CD4-positive, alpha-beta T cell (primary cell): ENCODE measurements around the gene PDCD5. TPM values are rescaled to one million over a fixed set of nuclear protein-coding genes. Genes with fewer than 3 reads are reported as not detected.

Source experiments
- ATAC-seq: fragments of 200-7000 bp; cut with Tn5 transposase; one replicate; pipeline ENCODE4 v1.10.0; 2022; ENCODE audit warnings: mild to moderate bottlenecking; ENCODE audit not compliant: poor library complexity
- CTCF ChIA-PET: fragments of 350-600 bp; sonication (Branson Sonifier 250); formaldehyde crosslinking; loops from one replicate; lab custom pipeline; 2021; ENCODE audit warnings: antibody characterized with exemption, inconsistent platforms; lab: Charles Lee
- POLR2A ChIA-PET: fragments of 350-600 bp; sonication (Branson Sonifier 250); formaldehyde crosslinking; loops from one replicate; lab custom pipeline; 2021; ENCODE audit warnings: antibody characterized with exemption, inconsistent platforms; lab: Charles Lee
- DNase-seq, 14 experiments: peaks; one replicate each; pipeline ENCODE4 v3.0.0-alpha.2; 2013 to 2020; ENCODE audit warnings: mixed read lengths in 2 of 14
- H3K27ac ChIP-seq, 2 donors: one replicate each; pipeline versions ENCODE4 v1.5.1 to v1.7.0; 2013; ENCODE audit warnings: low read length in 2 of 2, low read depth in 1 of 2, mild to moderate bottlenecking in 1 of 2
- H3K27me3 ChIP-seq, 2 experiments: 1 replicate in 1 of 2; 2 replicates in 1 of 2; pipeline versions ENCODE4 v1.6.1 to v1.7.0; 2013; ENCODE audit warnings: low read length in 2 of 2, control low read depth in 1 of 2, mild to moderate bottlenecking in 1 of 2, moderate library complexity in 1 of 2; ENCODE audit not compliant: insufficient read depth in 2 of 2, control insufficient read depth in 1 of 2
- H3K36me3 ChIP-seq: one replicate; pipeline ENCODE4 v1.6.1; 2013; ENCODE audit warnings: low read length, control low read depth; ENCODE audit not compliant: insufficient read depth
- H3K4me1 ChIP-seq: one replicate; pipeline ENCODE4 v1.6.1; 2013; ENCODE audit warnings: low read length, control low read depth; ENCODE audit not compliant: insufficient read depth
- H3K4me3 ChIP-seq: one replicate; pipeline ENCODE4 v1.5.1; 2013; ENCODE audit warnings: mild to moderate bottlenecking, low read length, moderate library complexity
- H3K9me3 ChIP-seq, 2 experiments: 1 replicate in 1 of 2; 2 replicates in 1 of 2; pipeline versions ENCODE4 v1.6.1 to v1.7.0; 2013; ENCODE audit warnings: low read length in 2 of 2, mild to moderate bottlenecking in 2 of 2, control low read depth in 1 of 2, moderate library complexity in 1 of 2; ENCODE audit not compliant: control insufficient read depth in 1 of 2, insufficient read depth in 1 of 2
- H3K27ac Mint-ChIP-seq: one replicate; pipeline ENCODE4 v1.8.0; 2020; ENCODE audit warnings: mixed read lengths
- H3K27me3 Mint-ChIP-seq: one replicate; pipeline ENCODE4 v1.8.0; 2021; ENCODE audit warnings: mixed read lengths
- H3K36me3 Mint-ChIP-seq: one replicate; pipeline ENCODE4 v1.8.0; 2021; ENCODE audit warnings: low read depth, mixed read lengths
- H3K4me1 Mint-ChIP-seq: one replicate; pipeline ENCODE4 v1.8.0; 2021; ENCODE audit warnings: low read depth, mixed read lengths
- H3K4me3 Mint-ChIP-seq: one replicate; pipeline ENCODE4 v1.8.0; 2020; ENCODE audit warnings: mild to moderate bottlenecking, mixed read lengths
- H3K9me3 Mint-ChIP-seq: one replicate; pipeline ENCODE4 v1.8.0; 2020; ENCODE audit warnings: mixed read lengths
- CTCF ChIP-seq: fragments of 200-600 bp; IDR thresholded peaks from one replicate; pipeline ENCODE4 v1.8.0; 2022; ENCODE audit warnings: antibody characterized with exemption, mild to moderate bottlenecking
- intact Hi-C, 2 experiments: fragments of 100-400 bp; cut with DNase I in 1 of 2; cut with micrococcal nuclease in 1 of 2; formaldehyde crosslinking; loops; one replicate each; pipeline versions ENCODE4 v1.15.1 to v1.9.0; 2023 to 2025; cut with DNase I, micrococcal nuclease
- total RNA-seq, 174 experiments: library from RNA in 2 of 174; stranded (reverse) in 2 of 174; gene quantifications; one replicate each; pipeline ENCODE4 v1.2.3 and lab custom pipeline; 2021 to 2026

PDCD5 gene
- total RNA-seq, 2 experiments from 2014 or later = 30.0 to 32.7 TPM

- peaks cover 52% of the 10 kb centered on the region for H3K36me3 ChIP-seq
Observed at GRCh38 chr19:32595491-32595890, 14.5 kb downstream of the PDCD5 start.

GRCh38 chr19:32598022-32598421 is 17.0 kb downstream of the PDCD5 start:
- Histone ChIP-seq H3K27me3 (no peaks in the 10 kb centered on the region), H3K9me3 (no peaks in the 10 kb centered on the region), H3K27ac (no peak overlapping the region), H3K36me3 (peaks cover 54% of the 10 kb centered on the region), H3K4me3 (no peak overlapping the region), H3K4me1 (no peaks in the 10 kb centered on the region)
- no peaks in the 10 kb centered on the region for H3K27me3 Mint-ChIP-seq
- POLR2A ChIA-PET = interaction anchor here (1.7 kb wide), 1 partner anchor 17 kb away, joined by 4 read pairs; the partner anchor contains the start of gene PDCD5
- no peak overlapping the region for H3K27ac Mint-ChIP-seq
- no peak overlapping the region for H3K4me3 Mint-ChIP-seq
- peaks cover 6% of the 10 kb centered on the region for H3K4me1 Mint-ChIP-seq
- peaks cover 86% of the 10 kb centered on the region for H3K36me3 Mint-ChIP-seq
- no peaks in the 10 kb centered on the region for H3K9me3 Mint-ChIP-seq
- ATAC-seq (no peak), DNase-seq (no peak)
- intact Hi-C loops = loop anchor here in 1 of 2 experiments (5.0 kb wide), 1 partner anchor 519 kb away; no protein-coding TSS in a partner anchor
- CTCF ChIA-PET = no interaction called here
- TF ChIP-seq CTCF = no peak

More at GRCh38 chr19:32595491-32595890, 14.5 kb downstream of the PDCD5 start:
- no peak for DNase-seq
- H3K9me3 ChIP-seq = no peaks in the 10 kb centered on the region
- Mint-ChIP-seq H3K36me3 (peaks cover 80% of the 10 kb centered on the region), H3K4me1 (peaks cover 6% of the 10 kb centered on the region), H3K27me3 (no peaks in the 10 kb centered on the region), H3K9me3 (no peaks in the 10 kb centered on the region), H3K27ac (no peak overlapping the region), H3K4me3 (no peak overlapping the region)
- no peaks in the 10 kb centered on the region for H3K4me1 ChIP-seq
- intact Hi-C loops = loop anchor here in 1 of 2 experiments (5.0 kb wide), 1 partner anchor 522 kb away; no protein-coding TSS in a partner anchor
- no peak for ATAC-seq
- H3K27me3 ChIP-seq = no peaks in the 10 kb centered on the region
- no peak overlapping the region for H3K27ac ChIP-seq
- no peak for TF ChIP-seq CTCF
- H3K4me3 ChIP-seq = no peak overlapping the region
- ChIA-PET CTCF (no interaction called here), POLR2A (no interaction called here)

- DNase-seq (no peak), ATAC-seq (no peak)
- no peaks in the 10 kb centered on the region for H3K9me3 ChIP-seq
- no peak overlapping the region for H3K27ac Mint-ChIP-seq
- no peak for TF ChIP-seq CTCF
- peaks cover 53% of the 10 kb centered on the region for H3K36me3 ChIP-seq
- no peak overlapping the region for H3K4me3 Mint-ChIP-seq
- H3K27me3 ChIP-seq = no peaks in the 10 kb centered on the region
- no peak overlapping the region for H3K4me3 ChIP-seq
- POLR2A ChIA-PET = interaction anchor here (1.5 to 1.7 kb wide), 2 partner anchors 18 to 76 kb away, joined by 3 to 4 read pairs; partner anchors contain the start of genes PDCD5 and RGS9BP
- H3K27ac ChIP-seq = no peak overlapping the region
- H3K4me1 ChIP-seq = no peaks in the 10 kb centered on the region
- H3K27me3 Mint-ChIP-seq = no peaks in the 10 kb centered on the region
- H3K36me3 Mint-ChIP-seq = peaks cover 86% of the 10 kb centered on the region
- H3K9me3 Mint-ChIP-seq = no peaks in the 10 kb centered on the region
- peaks cover 6% of the 10 kb centered on the region for H3K4me1 Mint-ChIP-seq
- CTCF ChIA-PET = interaction anchor here (0.8 to 1.7 kb wide), 5 partner anchors 13 to 817 kb away, joined by 3 to 7 read pairs (median 3); partner anchors contain the start of gene NUDT19
- intact Hi-C loops = loop anchor here in 1 of 2 experiments (5.0 kb wide), 1 partner anchor 518 kb away; no protein-coding TSS in a partner anchor
Observed at GRCh38 chr19:32599258-32599657, 18.3 kb downstream of the PDCD5 start.
